ENCODE measurements around the gene HERC2.
"Not testable (repeated sequence)": the region's sequence is repeated elsewhere in the genome, so short reads cannot be mapped to it uniquely, and the experiment has no call there.

GRCh38 chr15:28216946-28217546, 104.9 kb downstream of the HERC2 start:
- not testable (repeated sequence) for TF ChIP-seq CTCF, POLR2A, POLR2AphosphoS5 (IDR thresholded peaks at IDR 0.05)

Data from stomach (tissue), 4 donors.